Measurements from ENCODE around the gene MLF2. TPM values are rescaled to one million over a fixed set of nuclear protein-coding genes. Genes with fewer than 3 reads are reported as not detected.
A peak's percentile ranks its signal among the peaks of the same experiment; 100 is the strongest.
"Not testable (repeated sequence)": the region's sequence is repeated elsewhere in the genome, so short reads cannot be mapped to it uniquely, and the experiment has no call there.

Gene MLF2
- polyA plus RNA-seq, 6 donors from 2014 or later = 128 to 167 (median 150) TPM

DNA sequence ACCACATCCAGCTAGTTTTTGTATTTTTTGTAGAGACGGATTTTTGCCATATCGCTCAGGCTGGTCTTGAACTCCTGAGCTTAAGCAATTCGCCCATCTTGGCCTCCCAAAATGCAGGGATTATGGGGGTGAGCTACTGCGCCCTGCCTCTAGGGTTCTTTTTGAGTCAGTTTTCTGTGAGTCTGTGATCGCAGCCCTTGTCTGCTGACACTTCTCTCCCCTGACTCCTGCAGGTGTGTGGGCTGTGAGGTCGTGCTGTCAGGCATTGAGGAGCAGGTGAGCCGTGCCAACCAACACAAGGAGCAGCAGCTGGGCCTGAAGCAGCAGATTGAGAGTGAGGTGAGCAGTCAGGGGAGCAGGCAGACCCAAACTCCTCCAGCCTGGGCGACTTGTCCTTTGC is 22.8 kb downstream of the MLF2 start:
- no peak overlapping the region for H3K27ac Mint-ChIP-seq

DNA sequence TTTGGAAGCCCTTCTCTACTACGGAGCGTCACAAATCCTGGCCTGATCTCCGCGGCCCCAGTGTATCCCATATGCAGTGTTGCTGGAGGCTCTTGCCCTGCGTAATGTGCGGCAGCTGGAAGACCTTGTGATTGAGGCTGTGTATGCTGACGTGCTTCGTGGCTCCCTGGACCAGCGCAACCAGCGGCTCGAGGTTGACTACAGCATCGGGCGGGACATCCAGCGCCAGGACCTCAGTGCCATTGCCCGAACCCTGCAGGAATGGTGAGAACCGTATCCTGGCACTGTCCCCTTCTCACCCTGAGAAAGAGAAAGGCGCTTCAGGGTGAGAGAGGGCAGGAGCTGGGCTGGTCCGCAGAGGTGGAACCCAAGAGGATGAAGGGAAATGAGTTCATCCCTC is 23.8 kb downstream of the MLF2 start:
- H3K27ac Mint-ChIP-seq = no peak overlapping the region
- H3K9me3 Mint-ChIP-seq = no peaks in the 10 kb centered on the region
- ATAC-seq (ENCODE audit: low read depth in 2 of 2) = no peak
- H3K4me1 Mint-ChIP-seq = peaks cover 17 to 21% (median 19%) of the 10 kb centered on the region in 3 donors
- H3K36me3 Mint-ChIP-seq = peaks cover 0 to 29% of the 10 kb centered on the region in 2 donors
- no peak for DNase-seq
- H3K27me3 Mint-ChIP-seq = no peaks in the 10 kb centered on the region
- H3K4me3 Mint-ChIP-seq = no peak overlapping the region

More for the DNA sequence above, 22.8 kb downstream of the MLF2 start:
- H3K27me3 Mint-ChIP-seq = no peaks in the 10 kb centered on the region
- peaks cover 11 to 15% (median 14%) of the 10 kb centered on the region in 3 donors for H3K4me1 Mint-ChIP-seq
- no peak overlapping the region for H3K4me3 Mint-ChIP-seq
- H3K9me3 Mint-ChIP-seq = no peaks in the 10 kb centered on the region
- ATAC-seq (ENCODE audit: low read depth in 2 of 2) (no peak), DNase-seq (no peak)
- peaks cover 0 to 29% of the 10 kb centered on the region in 2 donors for H3K36me3 Mint-ChIP-seq

DNA sequence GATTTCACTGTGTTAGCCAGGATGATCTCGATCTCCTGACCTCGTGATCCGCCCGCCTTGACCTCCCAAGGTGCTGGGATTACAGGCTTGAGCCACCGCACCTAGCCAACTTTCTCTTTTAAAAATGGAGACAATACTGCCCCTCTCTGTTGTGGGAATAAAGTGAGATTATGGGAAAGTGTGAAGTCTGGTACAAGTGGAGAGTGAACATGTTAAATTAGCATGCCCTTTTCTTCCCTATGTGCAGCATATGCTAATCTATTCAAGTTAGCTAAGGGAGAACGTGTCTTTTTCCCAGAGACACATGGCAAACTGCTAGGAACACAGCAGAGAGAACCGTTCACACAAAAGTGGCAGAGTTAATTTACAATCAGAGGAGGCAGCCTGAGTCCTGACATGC is 27.6 kb downstream of the MLF2 start:
- no peak for ATAC-seq (ENCODE audit: low read depth in 2 of 2)
- H3K9me3 Mint-ChIP-seq = peaks cover 0 to 3% (median 0%) of the 10 kb centered on the region in 7 donors
- peaks cover 20 to 29% (median 23%) of the 10 kb centered on the region in 3 donors for H3K4me1 Mint-ChIP-seq
- peak overlapping the region in 3 of 6 donors; percentile 49 to 78 (median 57) for H3K27ac Mint-ChIP-seq
- no peak for DNase-seq
- H3K36me3 Mint-ChIP-seq = peaks cover 0 to 18% of the 10 kb centered on the region in 2 donors
- peak overlapping the region in 5 of 8 donors; percentile 63 to 94 (median 84) for H3K4me3 Mint-ChIP-seq
- peaks cover 0 to 4% (median 0%) of the 10 kb centered on the region in 3 donors for H3K27me3 Mint-ChIP-seq

DNA sequence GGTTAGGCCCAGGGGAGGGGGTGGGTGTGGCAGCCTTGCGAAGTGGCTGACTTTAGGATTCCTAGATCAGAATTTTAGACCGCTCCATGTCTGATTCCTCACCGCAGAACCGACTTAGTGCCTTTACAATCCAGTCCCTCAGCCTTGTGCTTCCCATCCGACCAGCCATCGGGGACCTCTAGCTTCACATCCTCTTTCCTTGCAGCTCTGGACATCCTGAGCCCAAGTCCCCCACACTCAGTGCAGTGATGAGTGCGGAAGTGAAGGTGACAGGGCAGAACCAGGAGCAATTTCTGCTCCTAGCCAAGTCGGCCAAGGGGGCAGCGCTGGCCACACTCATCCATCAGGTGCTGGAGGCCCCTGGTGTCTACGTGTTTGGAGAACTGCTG is 28.5 kb downstream of the MLF2 start:
- H3K36me3 Mint-ChIP-seq = peaks cover 0 to 8% of the 10 kb centered on the region in 2 donors
- peaks cover 0 to 3% (median 0%) of the 10 kb centered on the region in 7 donors for H3K9me3 Mint-ChIP-seq
- H3K4me3 Mint-ChIP-seq = peak overlapping the region; percentile 81 to 97 (median 94)
- H3K27me3 Mint-ChIP-seq = peaks cover 0 to 4% (median 0%) of the 10 kb centered on the region in 3 donors
- H3K4me1 Mint-ChIP-seq = peaks cover 20 to 29% (median 21%) of the 10 kb centered on the region in 3 donors
- peak; percentile 44 for DNase-seq
- peak; percentile 19 to 24 for ATAC-seq (ENCODE audit: low read depth in 2 of 2)
- H3K27ac Mint-ChIP-seq = peak overlapping the region; percentile 87 to 99 (median 96)

DNA sequence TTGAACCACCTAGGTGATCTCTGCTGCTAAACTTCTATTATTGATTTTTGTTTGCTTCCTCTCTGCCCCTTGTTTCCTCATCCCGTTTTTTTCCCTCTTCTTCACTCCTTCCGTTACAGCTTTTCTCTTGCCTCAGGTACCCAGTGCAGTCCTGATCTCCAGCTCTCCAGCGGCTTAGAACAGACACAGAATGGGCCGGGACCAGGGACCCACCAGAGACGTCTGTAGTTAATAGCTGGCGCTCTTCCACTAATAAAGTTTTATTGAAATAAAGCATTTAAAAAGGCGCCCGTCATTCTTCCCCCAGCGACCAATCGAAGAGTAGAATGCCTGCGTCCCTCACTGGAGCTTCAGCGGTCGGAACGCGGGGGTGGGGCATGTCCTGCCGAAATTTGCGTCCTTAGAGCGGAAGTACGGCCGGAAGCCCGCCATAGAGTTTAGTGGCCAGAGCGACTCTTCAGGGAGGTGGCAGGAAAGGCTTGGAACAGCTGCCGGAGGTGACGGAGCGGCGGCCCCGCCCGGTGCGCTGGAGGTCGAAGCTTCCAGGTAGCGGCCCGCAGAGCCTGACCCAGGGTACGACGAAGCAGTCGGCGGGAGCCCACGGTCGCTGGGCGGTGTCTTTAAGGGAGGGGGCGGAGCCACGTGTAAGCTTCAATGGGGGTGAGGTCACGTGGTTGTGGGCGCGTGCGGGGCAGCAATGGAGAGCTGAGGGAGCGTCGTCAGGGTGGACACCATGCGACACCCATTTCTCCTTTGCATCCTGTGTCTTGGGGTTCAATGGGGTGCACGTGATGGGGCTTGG is 29.1 kb downstream of the MLF2 start, which contains the start of gene COPS7A:
Gene COPS7A, plus strand, starts transcription at position 440 of the 802 bp plus-strand sequence. CDS start 611 bp downstream, outside the sequence.
- Mint-ChIP-seq H3K9me3 (peaks cover 0 to 3% (median 0%) of the 10 kb centered on the region in 7 donors), H3K27me3 (peaks cover 0 to 4% (median 0%) of the 10 kb centered on the region in 3 donors), H3K4me1 (peaks cover 20 to 29% (median 21%) of the 10 kb centered on the region in 3 donors), H3K27ac (peak within 1 kb of the TSS; percentile 87 to 99 (median 96)), H3K36me3 (peaks cover 0 to 8% of the 10 kb centered on the region in 2 donors), H3K4me3 (peak within 1 kb of the TSS; percentile 81 to 97 (median 94))
- ATAC-seq (ENCODE audit: low read depth in 2 of 2) = peak; percentile 88 to 89
- DNase-seq = peak; percentile 97

DNA sequence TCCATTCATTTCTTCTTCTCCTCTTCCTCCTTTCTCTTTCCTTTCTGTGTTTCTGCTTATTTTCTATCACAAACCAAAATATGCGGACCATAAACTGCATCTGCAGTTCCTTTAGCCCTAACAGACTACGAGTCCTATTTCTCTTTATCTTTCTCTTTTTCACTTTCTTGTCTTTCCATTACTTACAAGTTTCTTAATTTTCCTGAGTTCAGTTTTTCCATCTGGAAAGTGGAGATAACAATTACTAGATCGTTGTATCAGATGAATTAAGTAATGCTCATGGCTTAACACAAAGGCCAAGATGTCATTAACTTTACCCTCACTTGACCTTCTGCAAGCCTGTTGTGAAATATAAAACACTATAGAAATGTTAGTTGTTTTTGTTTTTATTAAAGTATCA is 30.1 kb downstream of the MLF2 start:
- Mint-ChIP-seq H3K4me3 (peak overlapping the region in 1 of 8 donors; percentile 84), H3K27me3 (peaks cover 0 to 4% (median 0%) of the 10 kb centered on the region in 3 donors), H3K9me3 (peaks cover 0 to 3% (median 0%) of the 10 kb centered on the region in 7 donors), H3K36me3 (peaks cover 0 to 8% of the 10 kb centered on the region in 2 donors), H3K27ac (peak overlapping the region in 1 of 6 donors; percentile 27), H3K4me1 (peaks cover 20 to 29% (median 21%) of the 10 kb centered on the region in 3 donors)
- ATAC-seq (ENCODE audit: low read depth in 2 of 2) (no peak), DNase-seq (no peak)

DNA sequence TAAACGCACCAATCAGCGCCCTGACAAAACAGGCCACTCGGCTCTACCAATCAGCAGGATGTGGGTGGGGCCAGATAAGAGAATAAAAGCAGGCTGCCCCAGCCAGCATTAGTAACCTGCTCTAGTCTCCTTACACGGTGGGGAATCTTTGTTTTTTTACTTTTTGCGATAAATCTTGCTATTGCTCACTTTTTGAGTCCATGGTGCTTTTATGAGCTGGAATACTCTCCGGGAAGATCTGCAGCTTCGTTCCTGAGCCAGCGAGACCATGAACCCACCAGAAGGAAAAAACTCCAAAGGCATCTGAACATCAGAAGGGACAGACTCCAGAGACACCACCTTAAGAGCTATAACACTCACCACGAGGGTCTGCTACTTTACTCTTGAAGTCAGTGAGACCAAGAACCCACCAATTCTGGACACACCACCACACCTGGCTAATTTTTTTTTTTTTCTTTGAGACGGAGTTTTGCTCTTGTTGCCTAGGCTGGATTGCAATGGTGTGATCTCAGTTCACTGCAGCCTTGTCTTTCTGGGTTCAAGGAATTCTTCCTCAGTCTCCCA is 36.0 kb downstream of the MLF2 start:
- H3K27me3 Mint-ChIP-seq = peaks cover 0 to 9% (median 7%) of the 10 kb centered on the region in 3 donors
- ATAC-seq (ENCODE audit: low read depth in 2 of 2) = no peak

DNA sequence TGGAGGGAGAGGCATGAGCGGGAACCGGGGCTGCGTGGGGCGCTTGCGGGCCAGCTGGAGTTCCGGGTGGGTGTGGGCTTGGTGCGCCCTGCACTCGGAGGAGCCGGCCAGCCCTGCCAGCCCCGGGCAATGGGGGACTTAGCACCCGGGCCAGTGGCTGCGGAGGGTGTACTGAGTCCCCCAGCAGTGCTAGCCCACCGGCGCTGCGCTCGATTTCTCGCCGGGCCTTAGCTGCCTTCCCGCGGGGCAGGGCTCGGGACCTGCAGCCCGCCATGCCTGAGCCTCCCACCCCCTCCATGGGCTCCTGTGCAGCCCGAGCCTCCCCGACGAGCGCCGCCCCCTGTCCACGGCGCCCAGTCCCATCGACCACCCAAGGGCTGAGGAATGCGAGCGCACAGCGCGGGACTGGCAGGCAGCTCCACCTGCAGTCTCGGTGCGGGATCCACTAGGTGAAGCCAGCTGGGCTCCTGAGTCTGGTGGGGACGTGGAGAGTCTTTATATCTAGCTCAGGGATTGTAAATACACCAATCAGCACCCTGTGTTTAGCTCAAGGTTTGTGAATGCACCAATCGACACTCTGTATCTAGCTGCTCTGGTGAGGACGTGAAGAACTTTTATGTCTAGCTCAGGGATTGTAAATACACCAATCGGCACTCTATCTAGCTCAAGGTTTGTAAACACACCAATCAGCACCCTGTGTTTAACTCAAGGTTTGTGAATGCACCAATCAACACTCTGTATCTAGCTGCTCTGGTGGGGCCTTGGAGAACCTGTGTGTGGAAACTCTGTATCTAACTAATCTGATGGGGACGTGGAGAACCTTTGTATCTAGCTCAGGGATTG is 36.7 kb downstream of the MLF2 start:
- H3K4me3 Mint-ChIP-seq; H3K36me3 Mint-ChIP-seq; H3K9me3 Mint-ChIP-seq; DNase-seq; H3K27me3 Mint-ChIP-seq; H3K27ac Mint-ChIP-seq; H3K4me1 Mint-ChIP-seq; ATAC-seq (ENCODE audit: low read depth in 2 of 2): not testable (repeated sequence)

More for the DNA sequence above, 36.0 kb downstream of the MLF2 start:
- no peaks in the 10 kb centered on the region for H3K36me3 Mint-ChIP-seq
- no peak overlapping the region for H3K27ac Mint-ChIP-seq
- H3K4me1 Mint-ChIP-seq = no peaks in the 10 kb centered on the region
- H3K9me3 Mint-ChIP-seq = no peaks in the 10 kb centered on the region
- DNase-seq = no peak
- H3K4me3 Mint-ChIP-seq = no peak overlapping the region

DNA sequence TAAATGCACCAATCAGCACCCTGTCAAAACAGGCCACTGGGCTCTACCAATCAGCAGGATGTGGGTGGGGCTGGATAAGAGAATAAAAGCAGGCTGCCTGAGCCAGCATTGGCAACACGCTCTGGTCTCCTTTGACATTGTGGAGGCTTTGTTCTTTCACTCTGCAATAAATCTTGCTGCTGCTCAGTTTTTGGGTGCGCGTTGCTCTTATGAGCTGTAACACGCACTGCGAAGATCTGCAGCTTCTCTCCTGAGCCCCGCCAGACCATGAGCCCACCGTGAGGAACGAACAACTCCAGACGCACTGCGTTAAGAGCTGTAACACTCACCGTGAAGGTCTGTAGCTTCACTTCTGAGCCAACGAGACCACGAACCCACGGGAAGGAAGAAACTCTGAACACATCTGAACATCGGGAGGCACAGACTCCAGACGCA is 44.0 kb downstream of the MLF2 start:
- no peak for ATAC-seq (ENCODE audit: low read depth in 2 of 2)
- Mint-ChIP-seq H3K27ac (peak overlapping the region in 1 of 6 donors; percentile 13), H3K36me3 (peaks cover 0 to 5% of the 10 kb centered on the region in 2 donors), H3K4me1 (peaks cover 0 to 8% (median 7%) of the 10 kb centered on the region in 3 donors), H3K27me3 (peaks cover 23 to 45% (median 25%) of the 10 kb centered on the region in 3 donors), H3K9me3 (no peaks in the 10 kb centered on the region), H3K4me3 (peak overlapping the region in 2 of 8 donors; percentile 45 to 53)
- DNase-seq = no peak

DNA sequence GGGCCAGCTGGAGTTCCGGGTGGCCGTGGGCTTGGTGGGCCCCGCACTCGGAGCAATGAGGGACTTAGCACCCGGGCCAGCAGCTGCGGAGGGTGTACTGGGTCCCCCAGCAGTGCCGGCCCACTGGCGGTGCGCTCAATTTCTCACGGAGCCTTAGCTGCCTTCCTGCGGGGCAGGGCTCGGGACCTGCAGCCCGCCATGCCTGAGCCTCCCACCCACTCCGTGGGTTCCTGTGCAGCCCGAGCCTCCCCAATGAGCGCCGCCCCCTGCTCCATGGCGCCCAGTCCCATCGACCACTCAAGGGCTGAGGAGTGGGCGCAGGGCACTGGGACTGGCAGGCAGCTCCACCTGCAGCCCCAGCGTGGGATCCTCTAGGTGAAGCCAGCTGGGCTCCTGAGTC is 44.6 kb downstream of the MLF2 start:
- DNase-seq; H3K4me3 Mint-ChIP-seq; H3K36me3 Mint-ChIP-seq; ATAC-seq (ENCODE audit: low read depth in 2 of 2); H3K9me3 Mint-ChIP-seq; H3K27ac Mint-ChIP-seq: not testable (repeated sequence)
- peaks cover 28 to 51% (median 32%) of the 10 kb centered on the region in 3 donors for H3K27me3 Mint-ChIP-seq
- peaks cover 4 to 10% (median 8%) of the 10 kb centered on the region in 3 donors for H3K4me1 Mint-ChIP-seq

DNA sequence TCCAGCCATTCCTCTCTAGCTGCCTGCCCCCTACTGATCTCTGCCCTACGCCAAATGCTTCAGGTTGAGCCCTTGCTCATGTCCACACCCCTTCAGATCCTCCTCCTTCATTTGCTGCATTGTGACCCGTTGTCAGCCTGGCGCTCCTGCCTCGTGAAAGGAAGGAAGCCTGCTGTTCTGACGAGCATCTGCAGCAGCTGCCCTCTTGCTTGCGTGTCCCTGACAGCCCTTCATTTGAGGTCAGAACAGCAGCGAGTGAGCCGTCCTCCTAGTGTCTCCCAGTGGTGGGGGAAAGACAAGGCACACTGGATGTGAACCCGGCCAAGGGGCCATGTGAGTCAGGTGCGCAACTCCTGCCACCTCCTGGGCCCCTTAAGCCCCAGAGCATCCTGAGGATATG is 49.3 kb downstream of the MLF2 start:
- DNase-seq (no peak), ATAC-seq (ENCODE audit: low read depth in 2 of 2) (no peak)
- no peaks in the 10 kb centered on the region for H3K9me3 Mint-ChIP-seq
- H3K27me3 Mint-ChIP-seq = peaks cover 32 to 59% (median 45%) of the 10 kb centered on the region in 3 donors
- H3K4me1 Mint-ChIP-seq = peaks cover 26 to 28% (median 28%) of the 10 kb centered on the region in 3 donors
- no peak overlapping the region for H3K27ac Mint-ChIP-seq
- H3K4me3 Mint-ChIP-seq = peak overlapping the region in 5 of 8 donors; percentile 2 to 70 (median 61)
- peaks cover 0 to 16% of the 10 kb centered on the region in 2 donors for H3K36me3 Mint-ChIP-seq

DNA sequence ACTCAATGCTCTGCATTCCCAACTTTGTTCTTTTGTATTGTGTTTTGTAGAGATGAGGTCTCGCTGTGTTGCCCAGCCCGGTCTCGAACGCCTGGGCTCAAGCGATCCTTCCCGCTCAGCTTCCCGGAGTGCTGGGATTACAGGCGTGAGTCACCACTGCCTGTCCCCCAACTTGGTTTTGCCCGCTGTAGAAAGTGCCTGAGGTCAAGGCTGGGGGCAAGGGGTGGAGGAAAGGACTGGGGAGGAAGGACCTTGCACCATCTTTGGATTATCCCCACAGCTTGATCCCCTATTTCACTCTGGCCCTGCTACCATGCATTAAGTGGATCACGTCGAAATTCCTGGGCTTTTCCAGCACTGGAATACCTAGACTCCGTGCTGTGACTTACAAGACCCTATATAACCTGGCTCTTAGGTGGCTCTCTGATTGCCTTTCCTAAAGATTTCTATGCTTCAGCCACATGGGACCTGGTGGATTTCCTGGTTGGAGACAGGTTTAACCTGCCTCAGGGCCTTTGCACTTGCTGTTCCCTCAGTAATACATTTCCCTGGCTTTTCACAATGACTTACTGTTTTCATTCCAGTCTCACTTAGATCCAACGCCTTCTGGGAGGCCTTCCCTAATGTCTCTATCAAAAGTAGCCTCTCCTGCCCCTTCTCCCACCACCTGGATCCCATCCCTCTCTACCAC is 51.7 kb downstream of the MLF2 start:
- H3K4me1 Mint-ChIP-seq = peaks cover 49 to 52% (median 51%) of the 10 kb centered on the region in 3 donors
- peak overlapping the region; percentile 64 to 91 (median 82) for H3K4me3 Mint-ChIP-seq
- peaks cover 32 to 49% (median 45%) of the 10 kb centered on the region in 3 donors for H3K27me3 Mint-ChIP-seq
- H3K27ac Mint-ChIP-seq = peak overlapping the region in 4 of 6 donors; percentile 27 to 91 (median 74)
- peaks cover 0 to 16% of the 10 kb centered on the region in 2 donors for H3K36me3 Mint-ChIP-seq
- DNase-seq (no peak), ATAC-seq (ENCODE audit: low read depth in 2 of 2) (no peak)
- H3K9me3 Mint-ChIP-seq = no peaks in the 10 kb centered on the region

All from naive B cell (primary cell).